PFSK-1 (cell line): ENCODE results near the gene FAM227B.

ENCODE experiments used
- FOXP2 ChIP-seq: optimal IDR thresholded peaks from 2 replicates; pipeline ENCODE3; 2011; ENCODE audit warnings: borderline replicate concordance, control low read depth, inconsistent platforms; ENCODE audit not compliant: insufficient read depth; ENCODE audit errors: extremely low read length, extremely low read depth
- POLR2AphosphoS5 ChIP-seq: IDR thresholded peaks from 2 replicates; pipeline ENCODE4 v1.6.1; 2012; ENCODE audit warnings: low read depth, mild to moderate bottlenecking, control low read depth, low read length, moderate library complexity
- REST ChIP-seq, 2 experiments: IDR thresholded peaks; 2 replicates each; pipeline versions ENCODE4 v1.6.1 to v1.8.0; 2011 to 2012; ENCODE audit warnings: low read depth in 2 of 2, low read length in 2 of 2, control low read depth in 1 of 2, inconsistent platforms in 1 of 2, mild to moderate bottlenecking in 1 of 2, moderate library complexity in 1 of 2; ENCODE audit not compliant: insufficient read depth in 1 of 2
- TAF1 ChIP-seq: IDR thresholded peaks from 2 replicates; pipeline ENCODE4 v1.6.1; 2012; ENCODE audit warnings: low read length, control low read depth, borderline replicate concordance; ENCODE audit not compliant: insufficient read depth

DNA sequence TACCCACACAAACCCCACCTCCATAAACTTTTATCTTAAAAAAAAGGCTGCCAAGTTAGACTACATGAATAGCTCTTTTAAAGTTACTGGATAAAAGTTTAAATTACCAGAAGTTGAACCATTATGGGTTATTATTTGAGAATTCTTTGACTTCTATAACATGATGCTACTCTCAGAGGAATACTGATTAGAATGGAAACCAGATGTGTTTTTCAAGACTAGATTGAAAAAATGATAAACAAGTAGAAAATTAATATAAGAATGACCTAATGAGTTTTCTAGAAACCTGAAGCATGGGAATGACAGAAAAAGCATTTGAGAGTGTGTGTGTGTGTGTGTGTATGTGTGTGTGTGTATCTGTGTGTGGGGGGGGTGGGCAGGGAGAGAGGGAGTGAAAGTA is 210.0 kb downstream of the FAM227B start:
- TF ChIP-seq REST (IDR thresholded peaks at IDR 0.05; ENCODE audit: insufficient read depth in 1 of 2, low read depth in 2 of 2, low read length in 2 of 2), result no peak
- TF ChIP-seq POLR2AphosphoS5, result no peak
- TF ChIP-seq FOXP2, result no peak
- TF ChIP-seq TAF1, result no peak
